ENCODE measurements around the gene AUTS2. TPM values are rescaled to one million over a fixed set of nuclear protein-coding genes. Genes with fewer than 3 reads are reported as not detected.

The AUTS2 gene
- total RNA-seq, 5 donors from 2014 or later (not counting 1 experiment from before 2014, with no cell fraction given), result 10.6 to 66.2 (median 37.6) TPM

DNA sequence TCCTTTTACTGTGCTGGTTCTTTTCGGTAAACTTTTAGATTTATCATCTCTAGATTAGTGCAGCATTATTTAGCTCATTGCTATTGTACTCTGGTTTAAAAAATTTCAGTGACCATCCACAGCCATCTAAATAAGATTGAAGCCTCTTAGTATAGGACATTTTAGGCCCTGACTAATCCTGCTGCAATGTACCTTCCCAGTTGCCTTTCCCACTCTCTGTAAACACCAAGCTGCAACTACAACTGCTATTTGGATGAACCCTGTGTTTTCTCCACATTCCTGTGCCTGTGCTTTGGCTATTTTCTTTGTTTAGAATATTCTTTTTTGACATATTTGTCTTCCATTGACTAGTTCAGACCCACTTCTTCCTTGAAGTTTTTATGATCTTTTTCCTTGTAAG lies 314.6 kb downstream of the AUTS2 start:
- ATAC-seq (replicated peaks in 1 of 4), result no peak
- CTCF ChIA-PET, result no interaction called here
- Mint-ChIP-seq H3K27me3 (no peaks in the 10 kb centered on the region), H3K9me3 (peaks cover 0 to 4% (median 0%) of the 10 kb centered on the region in 3 donors), H3K4me1 (no peaks in the 10 kb centered on the region), H3K36me3 (no peaks in the 10 kb centered on the region), H3K27ac (no peak overlapping the region), H3K4me3 (no peak overlapping the region)
- no peak for DNase-seq
- POLR2A ChIA-PET, result no interaction called here
- WGBS (ENCODE audit: insufficient coverage), result no CpG with 5 or more reads among the region's 1 CpG
- no peaks in the 10 kb centered on the region for H3K27me3 ChIP-seq (replicated peaks in 1 of 2; ENCODE audit: control insufficient read depth in 2 of 2, extremely low read depth in 1 of 2, insufficient read depth in 2 of 2, low read length in 1 of 2)
- no peaks in the 10 kb centered on the region for H3K36me3 ChIP-seq (ENCODE audit: control insufficient read depth in 2 of 2, extremely low read depth in 1 of 2, insufficient read depth in 1 of 2, low read length in 1 of 2)
- no peaks in the 10 kb centered on the region for H3K4me1 ChIP-seq (ENCODE audit: control insufficient read depth in 1 of 2, extremely low read depth in 1 of 2, insufficient read depth in 2 of 2, low read length in 2 of 2)
- no peak overlapping the region for H3K4me3 ChIP-seq (ENCODE audit: control insufficient read depth in 1 of 2, extremely low read depth in 1 of 2, low read length in 1 of 2)
- no peaks in the 10 kb centered on the region for H3K9me3 ChIP-seq
- no peak overlapping the region for H3K27ac ChIP-seq (ENCODE audit: low read length)

DNA sequence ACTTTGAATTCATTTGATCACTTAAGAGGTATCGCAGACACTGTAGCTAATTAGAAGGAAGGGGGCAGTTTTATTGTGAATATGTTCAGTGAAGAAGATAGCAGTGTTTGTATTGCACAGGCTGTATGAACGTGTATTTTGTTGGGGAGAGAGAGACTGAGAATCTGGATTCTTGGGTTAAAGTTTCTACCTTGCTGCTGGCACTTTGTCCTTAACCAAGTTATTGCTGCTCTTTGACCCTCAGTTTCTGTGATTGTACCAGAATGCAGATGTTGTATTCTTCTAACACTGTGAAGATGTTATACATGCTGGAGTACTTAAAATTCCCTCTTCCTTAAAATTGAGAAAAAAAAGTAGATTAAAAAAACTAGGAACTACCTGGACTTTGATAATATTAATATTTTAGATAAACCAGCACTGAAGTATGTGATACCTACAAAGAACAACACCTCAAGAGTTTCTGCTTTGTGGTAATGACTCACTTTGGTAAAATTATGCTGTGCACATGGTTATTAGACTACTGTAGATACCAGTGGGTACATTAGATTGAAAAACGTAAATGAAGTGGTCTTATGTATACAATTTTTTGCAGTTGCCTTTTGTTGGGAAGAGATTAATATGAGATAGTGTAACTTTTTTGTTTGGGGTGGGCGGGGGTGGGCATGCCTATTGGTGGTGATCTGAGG lies 321.3 kb downstream of the AUTS2 start:
- POLR2A ChIA-PET, result no interaction called here

DNA sequence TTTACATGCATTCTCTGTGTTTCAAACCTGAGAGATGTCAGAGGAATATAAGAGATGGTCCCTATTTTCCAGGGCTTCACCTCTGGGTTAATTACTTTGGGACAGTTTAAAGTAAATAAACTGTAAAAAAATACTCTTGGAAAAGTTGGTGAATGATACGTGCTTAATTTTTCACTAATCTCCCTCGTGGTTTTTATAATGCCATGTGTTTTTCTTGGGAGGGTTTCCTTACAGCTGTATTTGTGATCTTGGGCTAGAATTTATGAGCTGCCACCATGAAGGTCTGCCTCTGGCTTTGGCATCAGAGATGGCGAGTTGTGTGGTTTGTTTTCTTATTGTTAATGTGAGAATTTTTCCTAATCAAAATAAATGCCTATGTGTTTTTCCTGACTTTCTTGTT lies 322.5 kb downstream of the AUTS2 start:
- CTCF ChIA-PET, result no interaction called here
- Histone ChIP-seq H3K4me3 (ENCODE audit: control insufficient read depth in 1 of 2, extremely low read depth in 1 of 2, low read length in 1 of 2) (no peak overlapping the region), H3K4me1 (ENCODE audit: control insufficient read depth in 1 of 2, extremely low read depth in 1 of 2, insufficient read depth in 2 of 2, low read length in 2 of 2) (no peaks in the 10 kb centered on the region), H3K27ac (ENCODE audit: low read length) (no peak overlapping the region), H3K27me3 (replicated peaks in 1 of 2; ENCODE audit: control insufficient read depth in 2 of 2, extremely low read depth in 1 of 2, insufficient read depth in 2 of 2, low read length in 1 of 2) (no peaks in the 10 kb centered on the region), H3K9me3 (no peaks in the 10 kb centered on the region), H3K36me3 (ENCODE audit: control insufficient read depth in 2 of 2, extremely low read depth in 1 of 2, insufficient read depth in 1 of 2, low read length in 1 of 2) (no peaks in the 10 kb centered on the region)
- ATAC-seq (replicated peaks in 1 of 4) (no peak), DNase-seq (no peak)
- H3K9me3 Mint-ChIP-seq, result peaks cover 0 to 6% (median 0%) of the 10 kb centered on the region in 3 donors
- no peaks in the 10 kb centered on the region for H3K4me1 Mint-ChIP-seq
- POLR2A ChIA-PET, result interaction anchor here in 1 of 2 donors (0.7 kb wide), 1 partner anchor 114 kb away, joined by 7 read pairs; no protein-coding TSS in a partner anchor
- H3K27me3 Mint-ChIP-seq, result peaks cover 0 to 2% of the 10 kb centered on the region in 2 donors
- WGBS (ENCODE audit: insufficient coverage), result no CpG with 5 or more reads among the region's 3 CpGs
- no peak overlapping the region for H3K27ac Mint-ChIP-seq
- no peak overlapping the region for H3K4me3 Mint-ChIP-seq
- H3K36me3 Mint-ChIP-seq, result no peaks in the 10 kb centered on the region

More for the DNA sequence above, 321.3 kb downstream of the AUTS2 start:
- no peaks in the 10 kb centered on the region for H3K9me3 ChIP-seq
- H3K9me3 Mint-ChIP-seq, result no peaks in the 10 kb centered on the region
- no peaks in the 10 kb centered on the region for H3K36me3 ChIP-seq (ENCODE audit: control insufficient read depth in 2 of 2, extremely low read depth in 1 of 2, insufficient read depth in 1 of 2, low read length in 1 of 2)
- no peak overlapping the region for H3K27ac Mint-ChIP-seq
- H3K36me3 Mint-ChIP-seq, result no peaks in the 10 kb centered on the region
- no peak for DNase-seq
- H3K27ac ChIP-seq (ENCODE audit: low read length), result no peak overlapping the region
- peaks cover 0 to 2% of the 10 kb centered on the region in 2 donors for H3K27me3 Mint-ChIP-seq
- ATAC-seq (replicated peaks in 1 of 4), result no peak
- no peaks in the 10 kb centered on the region for H3K4me1 ChIP-seq (ENCODE audit: control insufficient read depth in 1 of 2, extremely low read depth in 1 of 2, insufficient read depth in 2 of 2, low read length in 2 of 2)
- no peaks in the 10 kb centered on the region for H3K27me3 ChIP-seq (replicated peaks in 1 of 2; ENCODE audit: control insufficient read depth in 2 of 2, extremely low read depth in 1 of 2, insufficient read depth in 2 of 2, low read length in 1 of 2)
- CTCF ChIA-PET, result interaction anchor here in 1 of 2 donors (0.9 kb wide), 1 partner anchor 13 kb away, joined by 4 read pairs; no protein-coding TSS in a partner anchor
- H3K4me3 ChIP-seq (ENCODE audit: control insufficient read depth in 1 of 2, extremely low read depth in 1 of 2, low read length in 1 of 2), result no peak overlapping the region
- WGBS (ENCODE audit: insufficient coverage), result 64% methylated on average over 3 of the region's 4 CpGs
- no peak overlapping the region for H3K4me3 Mint-ChIP-seq
- H3K4me1 Mint-ChIP-seq, result no peaks in the 10 kb centered on the region

DNA sequence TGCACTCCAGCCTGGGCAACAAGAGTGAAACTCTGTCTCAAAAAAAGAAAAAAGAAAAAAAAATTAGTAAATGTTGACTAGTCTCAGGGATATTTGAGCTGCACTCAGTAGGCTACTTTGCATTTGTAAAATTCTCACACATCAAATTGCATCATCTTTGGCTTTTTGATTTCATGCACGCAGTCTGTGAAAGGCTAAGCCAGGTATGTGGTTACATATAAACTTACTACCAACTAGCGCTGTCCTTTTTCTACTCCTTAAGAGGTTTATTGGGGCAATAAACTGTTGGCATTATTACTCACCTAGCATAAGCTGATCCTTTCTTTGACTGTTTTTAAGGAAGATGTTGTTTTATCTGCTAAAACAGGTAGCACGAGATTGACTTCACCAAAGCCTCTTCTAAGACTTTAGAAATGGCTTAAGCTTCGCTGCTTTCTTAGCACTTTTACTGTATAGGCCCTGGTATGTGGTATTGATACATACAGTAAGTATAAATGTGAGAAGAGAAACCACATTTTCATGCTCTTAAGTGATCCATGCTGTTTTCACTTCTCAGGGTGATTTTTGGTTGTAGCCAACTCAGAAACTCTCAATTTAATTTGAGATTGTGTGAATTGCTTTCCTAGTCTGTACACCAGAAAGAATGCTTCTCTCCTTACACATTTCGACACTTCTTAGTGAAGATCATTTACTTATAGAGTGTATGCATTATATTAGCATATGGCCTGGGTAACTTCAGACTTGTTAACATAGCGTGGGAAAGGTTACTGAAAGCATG lies 323.9 kb downstream of the AUTS2 start:
- Mint-ChIP-seq H3K36me3 (no peaks in the 10 kb centered on the region), H3K9me3 (peaks cover 0 to 6% (median 0%) of the 10 kb centered on the region in 3 donors), H3K27ac (no peak overlapping the region), H3K27me3 (peaks cover 0 to 2% of the 10 kb centered on the region in 2 donors), H3K4me1 (no peaks in the 10 kb centered on the region), H3K4me3 (no peak overlapping the region)
- no peaks in the 10 kb centered on the region for H3K4me1 ChIP-seq (ENCODE audit: control insufficient read depth in 1 of 2, extremely low read depth in 1 of 2, insufficient read depth in 2 of 2, low read length in 2 of 2)
- DNase-seq (no peak), ATAC-seq (replicated peaks in 1 of 4) (no peak)
- H3K4me3 ChIP-seq (ENCODE audit: control insufficient read depth in 1 of 2, extremely low read depth in 1 of 2, low read length in 1 of 2), result no peak overlapping the region
- H3K36me3 ChIP-seq (ENCODE audit: control insufficient read depth in 2 of 2, extremely low read depth in 1 of 2, insufficient read depth in 1 of 2, low read length in 1 of 2), result no peaks in the 10 kb centered on the region
- POLR2A ChIA-PET, result no interaction called here
- WGBS (ENCODE audit: insufficient coverage), result no CpG with 5 or more reads among the region's 6 CpGs
- H3K27ac ChIP-seq (ENCODE audit: low read length), result no peak overlapping the region
- CTCF ChIA-PET, result no interaction called here
- no peaks in the 10 kb centered on the region for H3K9me3 ChIP-seq
- no peaks in the 10 kb centered on the region for H3K27me3 ChIP-seq (replicated peaks in 1 of 2; ENCODE audit: control insufficient read depth in 2 of 2, extremely low read depth in 1 of 2, insufficient read depth in 2 of 2, low read length in 1 of 2)

DNA sequence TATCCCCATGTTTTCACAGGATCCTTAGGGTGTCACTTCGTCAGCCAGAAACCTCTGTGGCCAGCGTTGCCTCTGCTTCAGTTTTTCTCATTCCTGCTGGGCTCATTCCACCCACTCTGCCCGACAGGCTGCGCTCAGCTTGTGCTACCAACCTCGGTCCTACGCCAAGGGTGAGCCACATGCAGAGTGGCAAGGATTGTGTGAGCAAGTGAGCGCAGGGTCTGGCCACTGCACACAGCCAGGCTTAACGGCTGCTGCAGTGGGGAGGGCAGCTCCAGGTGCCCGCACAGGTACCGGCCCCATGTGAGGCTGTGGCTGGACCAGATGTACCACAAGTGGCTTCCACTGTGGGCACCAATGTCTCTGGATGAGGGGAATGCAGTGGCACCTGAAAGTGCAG lies 329.2 kb downstream of the AUTS2 start:
- Histone ChIP-seq H3K9me3 (no peaks in the 10 kb centered on the region), H3K27ac (ENCODE audit: low read length) (no peak overlapping the region), H3K36me3 (ENCODE audit: control insufficient read depth in 2 of 2, extremely low read depth in 1 of 2, insufficient read depth in 1 of 2, low read length in 1 of 2) (no peaks in the 10 kb centered on the region), H3K4me1 (ENCODE audit: control insufficient read depth in 1 of 2, extremely low read depth in 1 of 2, insufficient read depth in 2 of 2, low read length in 2 of 2) (peaks cover 0 to 4% of the 10 kb centered on the region in 2 experiments), H3K4me3 (ENCODE audit: control insufficient read depth in 1 of 2, extremely low read depth in 1 of 2, low read length in 1 of 2) (no peak overlapping the region), H3K27me3 (replicated peaks in 1 of 2; ENCODE audit: control insufficient read depth in 2 of 2, extremely low read depth in 1 of 2, insufficient read depth in 2 of 2, low read length in 1 of 2) (peaks cover 0 to 5% of the 10 kb centered on the region in 2 experiments)
- no peaks in the 10 kb centered on the region for H3K4me1 Mint-ChIP-seq
- H3K27me3 Mint-ChIP-seq, result no peaks in the 10 kb centered on the region
- H3K36me3 Mint-ChIP-seq, result no peaks in the 10 kb centered on the region
- DNase-seq (no peak), ATAC-seq (replicated peaks in 1 of 4) (no peak)
- no peak overlapping the region for H3K4me3 Mint-ChIP-seq
- 94% methylated on average over 7 of the region's 10 CpGs for WGBS (ENCODE audit: insufficient coverage)
- ChIA-PET CTCF (interaction anchor here in 1 of 2 donors (0.6 kb wide), 1 partner anchor 1537 kb away, joined by 3 read pairs; no protein-coding TSS in a partner anchor), POLR2A (no interaction called here)
- no peak overlapping the region for H3K27ac Mint-ChIP-seq
- H3K9me3 Mint-ChIP-seq, result peaks cover 0 to 6% (median 0%) of the 10 kb centered on the region in 3 donors

DNA sequence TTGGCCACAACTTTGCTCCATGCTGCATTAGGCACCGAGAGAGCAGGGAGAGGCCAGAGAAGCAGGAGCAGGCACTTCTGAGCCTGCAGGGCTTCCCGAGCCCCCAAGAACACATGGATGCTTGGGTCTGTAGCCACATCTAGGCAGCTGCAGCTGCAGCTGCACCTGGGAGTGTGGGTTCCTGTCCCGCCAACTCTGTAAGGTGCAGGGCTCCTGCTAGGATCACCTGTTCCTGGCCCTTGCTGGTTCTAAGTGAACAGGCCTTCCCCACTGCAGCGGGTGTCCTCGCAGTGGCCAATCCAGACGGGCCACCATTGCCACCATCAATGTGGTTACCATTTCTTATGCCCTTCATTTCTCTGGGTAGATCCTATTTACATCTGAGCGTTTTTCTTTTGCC lies 330.3 kb downstream of the AUTS2 start:
- no peak overlapping the region for H3K27ac ChIP-seq (ENCODE audit: low read length)
- H3K9me3 Mint-ChIP-seq, result peaks cover 0 to 6% (median 0%) of the 10 kb centered on the region in 3 donors
- no peaks in the 10 kb centered on the region for H3K9me3 ChIP-seq
- ATAC-seq (replicated peaks in 1 of 4) (no peak), DNase-seq (no peak)
- CTCF ChIA-PET, result no interaction called here
- H3K27me3 Mint-ChIP-seq, result no peaks in the 10 kb centered on the region
- POLR2A ChIA-PET, result no interaction called here
- no peaks in the 10 kb centered on the region for H3K36me3 Mint-ChIP-seq
- no peaks in the 10 kb centered on the region for H3K36me3 ChIP-seq (ENCODE audit: control insufficient read depth in 2 of 2, extremely low read depth in 1 of 2, insufficient read depth in 1 of 2, low read length in 1 of 2)
- no peaks in the 10 kb centered on the region for H3K4me1 Mint-ChIP-seq
- H3K27me3 ChIP-seq (replicated peaks in 1 of 2; ENCODE audit: control insufficient read depth in 2 of 2, extremely low read depth in 1 of 2, insufficient read depth in 2 of 2, low read length in 1 of 2), result peaks cover 0 to 5% of the 10 kb centered on the region in 2 experiments
- 72% methylated on average over 6 of the region's 7 CpGs for WGBS (ENCODE audit: insufficient coverage)
- H3K4me3 ChIP-seq (ENCODE audit: control insufficient read depth in 1 of 2, extremely low read depth in 1 of 2, low read length in 1 of 2), result no peak overlapping the region
- peaks cover 0 to 4% of the 10 kb centered on the region in 2 experiments for H3K4me1 ChIP-seq (ENCODE audit: control insufficient read depth in 1 of 2, extremely low read depth in 1 of 2, insufficient read depth in 2 of 2, low read length in 2 of 2)
- no peak overlapping the region for H3K27ac Mint-ChIP-seq
- no peak overlapping the region for H3K4me3 Mint-ChIP-seq

Data from T-cell (primary cell).